ENCODE data around the gene OGFOD1. TPM values are rescaled to one million over a fixed set of nuclear protein-coding genes. Genes with fewer than 3 reads are reported as not detected.
"Not testable (repeated sequence)": the region's sequence is repeated elsewhere in the genome, so short reads cannot be mapped to it uniquely, and the experiment has no call there.

The OGFOD1 gene
- total RNA-seq, 4 donors from 2014 or later: 28.8 to 58.3 (median 32.1) TPM

DNA sequence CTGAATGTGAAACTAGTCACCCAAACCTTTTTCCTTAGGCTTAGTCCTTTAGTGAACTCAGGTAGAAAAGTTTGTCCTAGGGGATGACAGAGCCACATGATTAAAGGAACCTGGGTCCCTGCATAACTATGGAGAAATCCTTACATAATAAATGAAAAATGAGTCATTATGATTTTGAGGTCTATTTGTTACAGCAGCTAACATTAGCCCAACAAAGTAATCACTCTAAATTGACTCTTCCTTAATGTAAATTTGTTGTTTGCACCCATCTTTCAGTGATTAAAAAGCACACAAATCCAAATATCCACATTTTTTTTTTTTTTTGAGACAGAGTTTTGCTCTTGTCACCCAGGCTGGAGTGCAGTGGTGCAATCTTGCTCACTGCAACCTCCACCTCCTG lies 32.0 kb downstream of the OGFOD1 start:
- H3K4me3 ChIP-seq: no peak overlapping the region
- peaks cover 0 to 24% (median 0%) of the 10 kb centered on the region in 3 donors for H3K4me1 ChIP-seq
- DNase-seq: no peak
- peaks cover 0 to 85% (median 0%) of the 10 kb centered on the region in 3 donors for H3K36me3 ChIP-seq
- TF ChIP-seq, protein P1, sequence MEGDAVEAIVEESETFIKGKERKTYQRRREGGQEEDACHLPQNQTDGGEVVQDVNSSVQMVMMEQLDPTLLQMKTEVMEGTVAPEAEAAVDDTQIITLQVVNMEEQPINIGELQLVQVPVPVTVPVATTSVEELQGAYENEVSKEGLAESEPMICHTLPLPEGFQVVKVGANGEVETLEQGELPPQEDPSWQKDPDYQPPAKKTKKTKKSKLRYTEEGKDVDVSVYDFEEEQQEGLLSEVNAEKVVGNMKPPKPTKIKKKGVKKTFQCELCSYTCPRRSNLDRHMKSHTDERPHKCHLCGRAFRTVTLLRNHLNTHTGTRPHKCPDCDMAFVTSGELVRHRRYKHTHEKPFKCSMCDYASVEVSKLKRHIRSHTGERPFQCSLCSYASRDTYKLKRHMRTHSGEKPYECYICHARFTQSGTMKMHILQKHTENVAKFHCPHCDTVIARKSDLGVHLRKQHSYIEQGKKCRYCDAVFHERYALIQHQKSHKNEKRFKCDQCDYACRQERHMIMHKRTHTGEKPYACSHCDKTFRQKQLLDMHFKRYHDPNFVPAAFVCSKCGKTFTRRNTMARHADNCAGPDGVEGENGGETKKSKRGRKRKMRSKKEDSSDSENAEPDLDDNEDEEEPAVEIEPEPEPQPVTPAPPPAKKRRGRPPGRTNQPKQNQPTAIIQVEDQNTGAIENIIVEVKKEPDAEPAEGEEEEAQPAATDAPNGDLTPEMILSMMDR (IDR thresholded peaks at IDR 0.05): no peak
- no peak for TF ChIP-seq POLR2A (IDR thresholded peaks at IDR 0.05)
- H3K27ac ChIP-seq: no peak overlapping the region
- H3K27me3 ChIP-seq: no peaks in the 10 kb centered on the region
- H3K9me3 ChIP-seq: no peaks in the 10 kb centered on the region
- intact Hi-C loops (cut with DNase I): no loop called here

GRCh38 chr16:56488035-56488434 lies 36.7 kb downstream of the OGFOD1 start:
- intact Hi-C loops (cut with DNase I): no loop called here
- peaks cover 0 to under 1% (median 0%) of the 10 kb centered on the region in 3 donors for H3K4me1 ChIP-seq
- WGBS, 2 donors: 48 to 79% methylated on average over 5 of the region's 5 CpGs
- no peaks in the 10 kb centered on the region for H3K27me3 ChIP-seq
- no peaks in the 10 kb centered on the region for H3K9me3 ChIP-seq
- H3K36me3 ChIP-seq: peaks cover 0 to 76% (median 0%) of the 10 kb centered on the region in 3 donors
- no peak overlapping the region for H3K27ac ChIP-seq
- TF ChIP-seq POLR2A (IDR thresholded peaks at IDR 0.05): no peak
- TF ChIP-seq, protein P1 (IDR thresholded peaks at IDR 0.05): no peak
- no peak for DNase-seq
- no peak overlapping the region for H3K4me3 ChIP-seq

GRCh38 chr16:56488868-56489267 lies 37.5 kb downstream of the OGFOD1 start:
- H3K4me1 ChIP-seq; DNase-seq; H3K4me3 ChIP-seq; H3K27ac ChIP-seq; intact Hi-C loops (cut with DNase I); H3K27me3 ChIP-seq; H3K9me3 ChIP-seq: not testable (repeated sequence)
- WGBS, 2 donors: 82 to 100% methylated on average over 1 of the region's 1 CpG
- H3K36me3 ChIP-seq: peaks cover 0 to 76% (median 0%) of the 10 kb centered on the region in 3 donors

- no peak overlapping the region for H3K4me3 ChIP-seq
- H3K4me1 ChIP-seq: no peaks in the 10 kb centered on the region
- TF ChIP-seq, protein P1 (IDR thresholded peaks at IDR 0.05): no peak
- no peak for TF ChIP-seq POLR2A (IDR thresholded peaks at IDR 0.05)
- H3K27me3 ChIP-seq: no peaks in the 10 kb centered on the region
- intact Hi-C loops (cut with DNase I): no loop called here
- DNase-seq: no peak
- WGBS, 2 donors: 88 to 92% methylated on average over 4 of the region's 4 CpGs
- no peak overlapping the region for H3K27ac ChIP-seq
- H3K36me3 ChIP-seq: peaks cover 0 to 76% (median 2%) of the 10 kb centered on the region in 3 donors
- H3K9me3 ChIP-seq: no peaks in the 10 kb centered on the region
These were observed 40.4 kb downstream of the OGFOD1 start for GRCh38 chr16:56491657-56492261.

DNA sequence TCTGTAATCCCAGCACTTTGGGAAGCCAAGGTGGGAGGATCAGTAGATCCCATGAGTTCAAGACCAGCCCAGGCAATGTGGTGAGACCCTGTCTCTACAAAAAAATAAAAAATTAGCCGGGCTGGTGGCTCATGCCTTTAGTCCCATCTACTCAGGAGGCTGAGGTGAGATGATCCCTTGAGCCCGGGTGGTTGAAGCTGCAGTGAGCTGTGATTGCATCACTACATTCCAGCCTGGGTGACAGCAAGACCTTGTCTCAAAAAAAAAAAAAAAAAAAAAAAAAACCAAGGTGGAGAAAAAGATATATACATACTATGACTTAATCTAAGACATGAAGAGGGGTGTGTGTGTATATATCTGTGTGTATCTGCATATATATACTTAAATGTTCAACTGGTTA lies 41.8 kb downstream of the OGFOD1 start:
- no peak for TF ChIP-seq POLR2A (IDR thresholded peaks at IDR 0.05)
- TF ChIP-seq, protein P1 (IDR thresholded peaks at IDR 0.05): no peak
- no peak overlapping the region for H3K4me3 ChIP-seq
- peaks cover 0 to 88% (median 14%) of the 10 kb centered on the region in 3 donors for H3K36me3 ChIP-seq
- 87% methylated on average over 2 of the region's 2 CpGs; no CpG with 5 or more reads in 1 of the 2 donors for WGBS, 2 donors
- no peaks in the 10 kb centered on the region for H3K4me1 ChIP-seq
- no peak for DNase-seq
- H3K27me3 ChIP-seq: no peaks in the 10 kb centered on the region
- H3K27ac ChIP-seq: no peak overlapping the region
- intact Hi-C loops (cut with DNase I): no loop called here
- H3K9me3 ChIP-seq: no peaks in the 10 kb centered on the region

- Histone ChIP-seq H3K9me3 (no peaks in the 10 kb centered on the region), H3K27ac (no peak overlapping the region), H3K4me1 (no peaks in the 10 kb centered on the region), H3K36me3 (peaks cover 0 to 95% (median 15%) of the 10 kb centered on the region in 3 donors), H3K4me3 (no peak overlapping the region), H3K27me3 (no peaks in the 10 kb centered on the region)
- no peak for DNase-seq
- TF ChIP-seq POLR2A (IDR thresholded peaks at IDR 0.05): no peak
- TF ChIP-seq, protein P1 (IDR thresholded peaks at IDR 0.05): no peak
- intact Hi-C loops (cut with DNase I): no loop called here
- WGBS, 2 donors: 88 to 100% methylated on average over 1 of the region's 1 CpG
These were observed 42.5 kb downstream of the OGFOD1 start for GRCh38 chr16:56493815-56494214.
